Hepatocyte (in vitro differentiated cells): Measurements from ENCODE around the gene HPCAL4. TPM values are rescaled to one million over a fixed set of nuclear protein-coding genes. Genes with fewer than 3 reads are reported as not detected.

Source experiments
- DNase-seq: peaks from one replicate; pipeline ENCODE4 v3.0.0-alpha.2; 2016; ENCODE audit warnings: low spot score
- H2AFZ ChIP-seq: fragments of 200-600 bp; sonication (generic); 2 replicates; pipeline ENCODE4 v1.6.0; 2016; ENCODE audit warnings: antibody characterized with exemption, mild to moderate bottlenecking
- H3K27ac ChIP-seq: fragments of 200-600 bp; sonication (generic); 2 replicates; pipeline ENCODE4 v1.5.1; 2016; ENCODE audit warnings: mild to moderate bottlenecking
- H3K27me3 ChIP-seq: fragments of 200-600 bp; sonication (generic); 2 replicates; pipeline ENCODE4 v1.6.1; 2016
- H3K36me3 ChIP-seq: fragments of 200-600 bp; sonication (generic); replicated peaks from 2 replicates; pipeline ENCODE4 v1.5.1; 2016; ENCODE audit warnings: low read depth; ENCODE audit not compliant: insufficient read depth
- H3K4me1 ChIP-seq: fragments of 200-600 bp; sonication (generic); 2 replicates; pipeline ENCODE4 v1.5.1; 2016; ENCODE audit warnings: mild to moderate bottlenecking, moderate library complexity; ENCODE audit not compliant: insufficient read depth
- H3K4me2 ChIP-seq: fragments of 200-600 bp; sonication (generic); 2 replicates; pipeline ENCODE4 v1.6.0; 2016
- H3K4me3 ChIP-seq: fragments of 200-600 bp; sonication (generic); 2 replicates; pipeline ENCODE4 v1.5.1; 2016; ENCODE audit warnings: mild to moderate bottlenecking
- H3K79me2 ChIP-seq: fragments of 200-600 bp; sonication (generic); 2 replicates; pipeline ENCODE4 v1.6.0; 2017; ENCODE audit warnings: mild to moderate bottlenecking
- H3K9me2 ChIP-seq: fragments of 200-600 bp; sonication (generic); replicated peaks from 2 replicates; pipeline ENCODE4 v1.6.0; 2017; ENCODE audit warnings: mild to moderate bottlenecking; ENCODE audit not compliant: insufficient read depth
- H3K9me3 ChIP-seq: fragments of 200-600 bp; sonication (generic); 2 replicates; pipeline ENCODE4 v1.5.1; 2016; ENCODE audit warnings: low read depth, mild to moderate bottlenecking
- H4K20me1 ChIP-seq: fragments of 200-600 bp; sonication (generic); 2 replicates; pipeline ENCODE4 v1.6.0; 2016; ENCODE audit warnings: mild to moderate bottlenecking; ENCODE audit not compliant: insufficient read depth, poor library complexity, severe bottlenecking
- EZH2 ChIP-seq: fragments of 200-600 bp; sonication (generic); IDR thresholded peaks from 2 replicates; pipeline ENCODE4 v1.6.1; 2016; ENCODE audit warnings: antibody characterized with exemption, mild to moderate bottlenecking, borderline replicate concordance
- EZH2phosphoT487 ChIP-seq: fragments of 200-600 bp; sonication (generic); IDR thresholded peaks from one replicate; pipeline ENCODE4 v1.6.1; 2018; ENCODE audit warnings: antibody characterized with exemption, mild to moderate bottlenecking, low read depth, moderate library complexity; ENCODE audit not compliant: unreplicated experiment, severe bottlenecking
- WGBS: methylation state at CpG from one replicate; pipeline ENCODE4 v1.1.6; 2016; ENCODE audit warnings: low lambda C conversion rate; ENCODE audit errors: missing lambda C conversion rate; 5-methylcytosine and 5-hydroxymethylcytosine counted together
- polyA plus RNA-seq: library from polyadenylated mRNA; unstranded; fragments of >200 nt; fragmentation: Nextera tagmentation; extraction: Ambion mirVana; gene quantifications from 2 replicates; pipeline ENCODE4 v1.2.1, GENCODE V29; 2016
- total RNA-seq: library from RNA; depleted of rRNA; stranded (reverse); fragments of >200 nt; gene quantifications from 2 replicates; pipeline ENCODE4 v1.2.3, GENCODE V29; 2014
- TF ChIP-seq, protein P1 (sequence below): fragments of 200-600 bp; sonication (generic); IDR thresholded peaks from 2 replicates; pipeline ENCODE4 v1.5.1; 2016; ENCODE audit warnings: antibody characterized with exemption, mild to moderate bottlenecking; ENCODE audit not compliant: poor library complexity

The HPCAL4 gene
- total and polyA plus RNA-seq, 2 experiments from 2014 or later: 13.8 to 15.8 TPM

DNA sequence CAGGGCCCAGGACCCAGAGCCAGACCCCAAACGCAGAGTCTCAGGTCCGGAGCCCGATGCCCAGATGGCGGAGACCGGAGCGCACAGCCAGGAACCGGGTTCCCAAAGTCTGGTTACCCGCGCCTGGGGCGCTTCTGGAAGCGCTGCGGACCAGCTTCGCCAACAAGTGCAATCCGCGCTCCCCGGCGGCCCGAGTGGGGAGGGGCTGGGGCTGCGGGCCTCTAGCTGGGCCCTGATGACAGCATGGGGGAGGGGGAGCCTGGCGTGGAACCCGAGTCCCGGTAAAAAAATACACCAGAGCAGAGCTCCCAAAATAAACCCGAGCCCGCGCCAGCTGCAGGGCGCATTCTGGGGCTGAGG is 19.8 kb downstream of the HPCAL4 start:
- Histone ChIP-seq H3K27me3 (peaks cover 74% of the 10 kb centered on the region), H4K20me1 (no peaks in the 10 kb centered on the region)

DNA sequence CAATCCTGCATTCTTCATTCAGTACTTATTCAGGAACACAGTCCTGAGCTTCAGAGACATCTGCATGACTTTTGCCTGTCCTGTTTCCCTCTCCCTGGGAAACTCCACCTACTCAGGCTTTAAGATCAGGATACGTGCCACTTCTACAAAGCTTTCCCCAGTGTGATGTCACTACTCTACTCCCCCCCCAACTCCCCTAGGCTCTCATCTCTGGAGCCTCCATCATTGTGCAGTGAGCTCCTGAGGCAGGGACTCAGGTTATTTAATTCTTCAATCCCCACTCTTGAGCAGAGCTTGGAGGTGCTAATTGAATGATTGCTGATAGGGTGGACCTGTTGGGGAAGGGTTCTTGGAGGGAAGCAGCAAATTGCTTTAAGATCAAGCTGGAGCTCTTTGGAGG is 20.5 kb downstream of the HPCAL4 start:
- no peak for TF ChIP-seq EZH2

More for the DNA sequence above, 19.8 kb downstream of the HPCAL4 start:
- Histone ChIP-seq H3K9me2 (no peaks in the 10 kb centered on the region), H3K4me1 (peaks cover 6% of the 10 kb centered on the region), H3K4me2 (peak overlapping the region; percentile 99), H3K9me3 (no peaks in the 10 kb centered on the region), H3K36me3 (no peaks in the 10 kb centered on the region), H3K27ac (no peak overlapping the region), H3K4me3 (peak overlapping the region; percentile 75), H2AFZ (peak overlapping the region; percentile 68), H3K79me2 (no peaks in the 10 kb centered on the region)
- TF ChIP-seq, protein P1, sequence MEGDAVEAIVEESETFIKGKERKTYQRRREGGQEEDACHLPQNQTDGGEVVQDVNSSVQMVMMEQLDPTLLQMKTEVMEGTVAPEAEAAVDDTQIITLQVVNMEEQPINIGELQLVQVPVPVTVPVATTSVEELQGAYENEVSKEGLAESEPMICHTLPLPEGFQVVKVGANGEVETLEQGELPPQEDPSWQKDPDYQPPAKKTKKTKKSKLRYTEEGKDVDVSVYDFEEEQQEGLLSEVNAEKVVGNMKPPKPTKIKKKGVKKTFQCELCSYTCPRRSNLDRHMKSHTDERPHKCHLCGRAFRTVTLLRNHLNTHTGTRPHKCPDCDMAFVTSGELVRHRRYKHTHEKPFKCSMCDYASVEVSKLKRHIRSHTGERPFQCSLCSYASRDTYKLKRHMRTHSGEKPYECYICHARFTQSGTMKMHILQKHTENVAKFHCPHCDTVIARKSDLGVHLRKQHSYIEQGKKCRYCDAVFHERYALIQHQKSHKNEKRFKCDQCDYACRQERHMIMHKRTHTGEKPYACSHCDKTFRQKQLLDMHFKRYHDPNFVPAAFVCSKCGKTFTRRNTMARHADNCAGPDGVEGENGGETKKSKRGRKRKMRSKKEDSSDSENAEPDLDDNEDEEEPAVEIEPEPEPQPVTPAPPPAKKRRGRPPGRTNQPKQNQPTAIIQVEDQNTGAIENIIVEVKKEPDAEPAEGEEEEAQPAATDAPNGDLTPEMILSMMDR: no peak
- TF ChIP-seq EZH2 (no peak), EZH2phosphoT487 (no peak)
- WGBS: 8% methylated on average over 17 of the region's 26 CpGs
- DNase-seq: peak; percentile 25

GRCh38 chr1:39668894-39669293 is 22.3 kb downstream of the HPCAL4 start:
- H3K9me2 ChIP-seq: no peaks in the 10 kb centered on the region
- H3K79me2 ChIP-seq: no peaks in the 10 kb centered on the region
- H3K27me3 ChIP-seq: peaks cover 71% of the 10 kb centered on the region
- peaks cover 6% of the 10 kb centered on the region for H3K4me1 ChIP-seq
- H2AFZ ChIP-seq: no peak overlapping the region
- TF ChIP-seq EZH2phosphoT487 (no peak), EZH2 (no peak)
- TF ChIP-seq, protein P1: no peak
- WGBS: 89% methylated on average over 3 of the region's 3 CpGs
- H3K36me3 ChIP-seq: no peaks in the 10 kb centered on the region
- H3K9me3 ChIP-seq: no peaks in the 10 kb centered on the region
- H3K4me2 ChIP-seq: no peak overlapping the region
- H3K27ac ChIP-seq: no peak overlapping the region
- DNase-seq: no peak
- H4K20me1 ChIP-seq: no peaks in the 10 kb centered on the region
- H3K4me3 ChIP-seq: no peak overlapping the region

More for the DNA sequence above, 20.5 kb downstream of the HPCAL4 start:
- peaks cover 77% of the 10 kb centered on the region for H3K27me3 ChIP-seq
- DNase-seq: no peak
- H3K9me3 ChIP-seq: no peaks in the 10 kb centered on the region
- peaks cover 6% of the 10 kb centered on the region for H3K4me1 ChIP-seq
- H3K36me3 ChIP-seq: no peaks in the 10 kb centered on the region
- H3K79me2 ChIP-seq: no peaks in the 10 kb centered on the region
- 32% methylated on average over 1 of the region's 1 CpG for WGBS
- H2AFZ ChIP-seq: no peak overlapping the region
- no peak overlapping the region for H3K27ac ChIP-seq
- H3K9me2 ChIP-seq: no peaks in the 10 kb centered on the region
- peak overlapping the region; percentile 99 for H3K4me2 ChIP-seq
- no peaks in the 10 kb centered on the region for H4K20me1 ChIP-seq
- no peak overlapping the region for H3K4me3 ChIP-seq

- 79% methylated on average over 3 of the region's 3 CpGs for WGBS
- no peak overlapping the region for H2AFZ ChIP-seq
- peaks cover 6% of the 10 kb centered on the region for H3K4me1 ChIP-seq
These were observed 23.1 kb downstream of the HPCAL4 start for GRCh38 chr1:39668111-39668510.

More at GRCh38 chr1:39668111-39668510, 23.1 kb downstream of the HPCAL4 start:
- no peak for TF ChIP-seq EZH2
- TF ChIP-seq EZH2phosphoT487: no peak
- TF ChIP-seq, protein P1: no peak
- Histone ChIP-seq H3K4me2 (no peak overlapping the region), H3K9me2 (no peaks in the 10 kb centered on the region), H3K79me2 (no peaks in the 10 kb centered on the region), H3K9me3 (no peaks in the 10 kb centered on the region), H3K4me3 (no peak overlapping the region), H3K27me3 (peaks cover 63% of the 10 kb centered on the region), H3K36me3 (no peaks in the 10 kb centered on the region), H3K27ac (no peak overlapping the region), H4K20me1 (no peaks in the 10 kb centered on the region)
- no peak for DNase-seq
